ENCODE data around the gene FCGR3B.
"Not testable (repeated sequence)": the region's sequence is repeated elsewhere in the genome, so short reads cannot be mapped to it uniquely, and the experiment has no call there.

GRCh38 chr1:161620399-161620798, 10.6 kb downstream of the FCGR3B start:
- not testable (repeated sequence) for TF ChIP-seq POLR2A (IDR thresholded peaks at IDR 0.05; ENCODE audit: low read depth, low read length); POLR2AphosphoS5 (IDR thresholded peaks at IDR 0.05; ENCODE audit: low read depth, low read length); TAF1 (IDR thresholded peaks at IDR 0.05; ENCODE audit: borderline replicate concordance, low read depth, low read length)

Measured in GM12892 (cell line).